Calu3 (cell line): ENCODE data around the gene NELFB. TPM values are rescaled to one million over a fixed set of nuclear protein-coding genes. Genes with fewer than 3 reads are reported as not detected.
"Not testable (repeated sequence)": the region's sequence is repeated elsewhere in the genome, so short reads cannot be mapped to it uniquely, and the experiment has no call there.

Source experiments
- BruUV-seq: library from RNA; stranded (reverse); fragments of 400-500 nt; replicated peaks from 2 replicates; lab custom pipeline; 2021; lab: Mats Ljungman, UMichigan
- CTCF ChIA-PET: fragments of 300-600 bp; sonication (Branson Sonifier 250); formaldehyde crosslinking; loops from one replicate; lab custom pipeline; 2022; ENCODE audit warnings: antibody characterized with exemption; lab: Charles Lee
- DNase-seq: peaks from one replicate; pipeline ENCODE4 v3.0.0; 2022
- H3K27ac Mint-ChIP-seq: one replicate; pipeline ENCODE4 v1.8.0; 2022; ENCODE audit warnings: mixed read lengths; ENCODE audit not compliant: unreplicated experiment
- H3K27me3 Mint-ChIP-seq: one replicate; pipeline ENCODE4 v1.8.0; 2022; ENCODE audit warnings: mixed read lengths; ENCODE audit not compliant: unreplicated experiment
- H3K36me3 Mint-ChIP-seq: one replicate; pipeline ENCODE4 v1.8.0; 2022; ENCODE audit warnings: mild to moderate bottlenecking, moderate library complexity, mixed read lengths; ENCODE audit not compliant: insufficient read depth, unreplicated experiment
- H3K4me1 Mint-ChIP-seq: one replicate; pipeline ENCODE4 v1.8.0; 2022; ENCODE audit warnings: mild to moderate bottlenecking, low read depth, mixed read lengths; ENCODE audit not compliant: unreplicated experiment
- H3K4me3 Mint-ChIP-seq: one replicate; pipeline ENCODE4 v1.8.0; 2022; ENCODE audit warnings: mild to moderate bottlenecking, low read depth, moderate library complexity, mixed read lengths; ENCODE audit not compliant: unreplicated experiment
- H3K9me3 Mint-ChIP-seq: one replicate; pipeline ENCODE4 v1.8.0; 2022; ENCODE audit warnings: low read depth, mixed read lengths; ENCODE audit not compliant: unreplicated experiment
- intact Hi-C: fragments of 100-400 bp; cut with micrococcal nuclease; formaldehyde crosslinking; loops from one replicate; pipeline ENCODE4 v1.10.0; 2022; ENCODE audit not compliant: unreplicated experiment
- total RNA-seq: library from RNA; stranded (reverse); gene quantifications from 2 replicates; pipeline ENCODE4 v1.2.3, GENCODE V29; 2022
- TF ChIP-seq, protein P1 (sequence below): fragments of 200-600 bp; IDR thresholded peaks from one replicate; pipeline ENCODE4 v1.8.0; 2022; ENCODE audit warnings: antibody characterized with exemption; ENCODE audit not compliant: unreplicated experiment

Gene NELFB
- total RNA-seq, 1 experiment from 2014 or later: 43.5 TPM

- Mint-ChIP-seq H3K4me3 (peak overlapping the region; percentile 80), H3K36me3 (peaks cover 42% of the 10 kb centered on the region), H3K27ac (no peak overlapping the region), H3K9me3 (no peaks in the 10 kb centered on the region), H3K27me3 (no peaks in the 10 kb centered on the region), H3K4me1 (no peaks in the 10 kb centered on the region)
- CTCF ChIA-PET: interaction anchor here (1.2 kb wide), 1 partner anchor 31 kb away, joined by 3 read pairs; no protein-coding TSS in a partner anchor
- no TSS peak for BruUV-seq
- DNase-seq: peak; percentile 49
- TF ChIP-seq, protein P1, sequence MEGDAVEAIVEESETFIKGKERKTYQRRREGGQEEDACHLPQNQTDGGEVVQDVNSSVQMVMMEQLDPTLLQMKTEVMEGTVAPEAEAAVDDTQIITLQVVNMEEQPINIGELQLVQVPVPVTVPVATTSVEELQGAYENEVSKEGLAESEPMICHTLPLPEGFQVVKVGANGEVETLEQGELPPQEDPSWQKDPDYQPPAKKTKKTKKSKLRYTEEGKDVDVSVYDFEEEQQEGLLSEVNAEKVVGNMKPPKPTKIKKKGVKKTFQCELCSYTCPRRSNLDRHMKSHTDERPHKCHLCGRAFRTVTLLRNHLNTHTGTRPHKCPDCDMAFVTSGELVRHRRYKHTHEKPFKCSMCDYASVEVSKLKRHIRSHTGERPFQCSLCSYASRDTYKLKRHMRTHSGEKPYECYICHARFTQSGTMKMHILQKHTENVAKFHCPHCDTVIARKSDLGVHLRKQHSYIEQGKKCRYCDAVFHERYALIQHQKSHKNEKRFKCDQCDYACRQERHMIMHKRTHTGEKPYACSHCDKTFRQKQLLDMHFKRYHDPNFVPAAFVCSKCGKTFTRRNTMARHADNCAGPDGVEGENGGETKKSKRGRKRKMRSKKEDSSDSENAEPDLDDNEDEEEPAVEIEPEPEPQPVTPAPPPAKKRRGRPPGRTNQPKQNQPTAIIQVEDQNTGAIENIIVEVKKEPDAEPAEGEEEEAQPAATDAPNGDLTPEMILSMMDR: no peak
- intact Hi-C loops: no loop called here
Observed at GRCh38 chr9:137255448-137256114, 454 bp downstream of the NELFB start.

GRCh38 chr9:137256362-137256761 is 1.2 kb downstream of the NELFB start:
- peak overlapping the region; percentile 80 for H3K4me3 Mint-ChIP-seq
- H3K4me1 Mint-ChIP-seq: peaks cover under 1% of the 10 kb centered on the region
- BruUV-seq: no TSS peak
- H3K27me3 Mint-ChIP-seq: no peaks in the 10 kb centered on the region
- CTCF ChIA-PET: no interaction called here
- H3K27ac Mint-ChIP-seq: no peak overlapping the region
- intact Hi-C loops: no loop called here
- TF ChIP-seq, protein P1: no peak
- no peak for DNase-seq
- no peaks in the 10 kb centered on the region for H3K9me3 Mint-ChIP-seq
- peaks cover 38% of the 10 kb centered on the region for H3K36me3 Mint-ChIP-seq

DNA sequence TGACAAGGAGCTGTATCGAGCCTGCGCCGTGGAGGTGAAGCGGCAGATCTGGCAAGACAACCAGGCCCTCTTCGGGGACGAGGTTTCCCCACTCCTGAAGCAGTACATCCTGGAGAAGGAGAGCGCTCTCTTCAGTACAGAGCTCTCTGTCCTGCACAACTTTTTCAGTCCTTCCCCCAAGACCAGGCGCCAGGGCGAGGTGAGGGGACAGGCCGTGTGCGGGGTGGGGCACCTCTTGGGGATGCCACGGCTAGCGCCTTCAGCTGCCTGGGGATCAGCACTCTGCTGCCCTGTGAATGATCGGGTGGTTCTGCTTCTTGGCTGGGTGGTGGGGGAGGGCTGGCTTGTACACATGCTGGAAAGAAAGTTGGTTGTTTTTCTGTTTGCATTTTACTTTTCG is 1.7 kb downstream of the NELFB start:
- TSS peak; percentile 32 for BruUV-seq
- TF ChIP-seq, protein P1: no peak
- H3K27me3 Mint-ChIP-seq: no peaks in the 10 kb centered on the region
- peaks cover 6% of the 10 kb centered on the region for H3K4me1 Mint-ChIP-seq
- intact Hi-C loops: no loop called here
- peaks cover 42% of the 10 kb centered on the region for H3K36me3 Mint-ChIP-seq
- H3K9me3 Mint-ChIP-seq: no peaks in the 10 kb centered on the region
- H3K4me3 Mint-ChIP-seq: no peak overlapping the region
- no peak overlapping the region for H3K27ac Mint-ChIP-seq
- CTCF ChIA-PET: no interaction called here
- no peak for DNase-seq

DNA sequence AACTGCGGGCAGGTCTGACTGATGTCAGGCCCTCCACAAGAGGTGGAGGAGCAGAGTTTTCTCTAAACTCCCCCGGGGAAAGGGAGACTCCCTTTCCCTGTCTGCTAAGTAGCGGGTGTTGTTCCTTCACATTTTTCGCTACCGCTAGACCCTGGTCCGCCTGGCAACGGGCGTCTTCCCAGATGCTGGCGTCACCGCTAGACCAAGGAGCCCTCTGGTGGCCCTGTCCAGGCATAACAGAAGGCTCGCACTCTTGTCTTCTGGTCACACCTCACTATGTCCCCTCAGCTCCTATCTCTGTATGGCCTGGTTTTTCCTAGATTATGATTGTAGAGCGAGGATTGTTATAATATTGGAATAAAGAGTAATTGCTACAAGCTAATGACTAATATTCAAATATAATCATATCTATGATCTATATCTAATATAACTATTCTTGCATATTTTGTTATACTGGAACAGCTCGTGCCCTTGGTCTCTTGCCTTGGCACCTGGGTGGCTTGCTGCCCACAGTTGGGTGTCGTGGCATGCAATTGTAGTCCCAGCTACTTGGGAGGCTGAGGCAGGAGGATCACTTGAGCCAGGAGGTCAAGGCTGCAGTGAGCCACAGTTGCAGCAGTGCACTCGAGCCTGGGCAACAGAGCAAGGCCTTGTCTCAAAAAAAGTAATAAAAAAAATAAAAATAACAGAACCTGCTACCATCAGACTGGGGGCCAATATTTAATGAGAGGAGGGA is 7.2 kb downstream of the NELFB start:
- H3K4me1 Mint-ChIP-seq, BruUV-seq, H3K9me3 Mint-ChIP-seq, intact Hi-C loops, H3K27me3 Mint-ChIP-seq, H3K27ac Mint-ChIP-seq, H3K4me3 Mint-ChIP-seq, DNase-seq: not testable (repeated sequence)
- CTCF ChIA-PET: interaction anchor here (0.7 kb wide), 1 partner anchor 11 kb away, joined by 3 read pairs; no protein-coding TSS in a partner anchor
- peaks cover 31% of the 10 kb centered on the region for H3K36me3 Mint-ChIP-seq
